Hematopoietic multipotent progenitor cell treated with erythropoietin and hydrocortisone succinate and interleukin-3 and kit ligand, for 6 days (in vitro differentiated cells): ENCODE measurements around the gene FRK.
A peak's percentile ranks its signal among the peaks of the same experiment; 100 is the strongest.
"Not testable (repeated sequence)": the region's sequence is repeated elsewhere in the genome, so short reads cannot be mapped to it uniquely, and the experiment has no call there.

Experiments
- DNase-seq: peaks from one replicate; pipeline ENCODE4 v3.0.0-alpha.2; 2015

Gene FRK, protein sequence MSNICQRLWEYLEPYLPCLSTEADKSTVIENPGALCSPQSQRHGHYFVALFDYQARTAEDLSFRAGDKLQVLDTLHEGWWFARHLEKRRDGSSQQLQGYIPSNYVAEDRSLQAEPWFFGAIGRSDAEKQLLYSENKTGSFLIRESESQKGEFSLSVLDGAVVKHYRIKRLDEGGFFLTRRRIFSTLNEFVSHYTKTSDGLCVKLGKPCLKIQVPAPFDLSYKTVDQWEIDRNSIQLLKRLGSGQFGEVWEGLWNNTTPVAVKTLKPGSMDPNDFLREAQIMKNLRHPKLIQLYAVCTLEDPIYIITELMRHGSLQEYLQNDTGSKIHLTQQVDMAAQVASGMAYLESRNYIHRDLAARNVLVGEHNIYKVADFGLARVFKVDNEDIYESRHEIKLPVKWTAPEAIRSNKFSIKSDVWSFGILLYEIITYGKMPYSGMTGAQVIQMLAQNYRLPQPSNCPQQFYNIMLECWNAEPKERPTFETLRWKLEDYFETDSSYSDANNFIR

DNA sequence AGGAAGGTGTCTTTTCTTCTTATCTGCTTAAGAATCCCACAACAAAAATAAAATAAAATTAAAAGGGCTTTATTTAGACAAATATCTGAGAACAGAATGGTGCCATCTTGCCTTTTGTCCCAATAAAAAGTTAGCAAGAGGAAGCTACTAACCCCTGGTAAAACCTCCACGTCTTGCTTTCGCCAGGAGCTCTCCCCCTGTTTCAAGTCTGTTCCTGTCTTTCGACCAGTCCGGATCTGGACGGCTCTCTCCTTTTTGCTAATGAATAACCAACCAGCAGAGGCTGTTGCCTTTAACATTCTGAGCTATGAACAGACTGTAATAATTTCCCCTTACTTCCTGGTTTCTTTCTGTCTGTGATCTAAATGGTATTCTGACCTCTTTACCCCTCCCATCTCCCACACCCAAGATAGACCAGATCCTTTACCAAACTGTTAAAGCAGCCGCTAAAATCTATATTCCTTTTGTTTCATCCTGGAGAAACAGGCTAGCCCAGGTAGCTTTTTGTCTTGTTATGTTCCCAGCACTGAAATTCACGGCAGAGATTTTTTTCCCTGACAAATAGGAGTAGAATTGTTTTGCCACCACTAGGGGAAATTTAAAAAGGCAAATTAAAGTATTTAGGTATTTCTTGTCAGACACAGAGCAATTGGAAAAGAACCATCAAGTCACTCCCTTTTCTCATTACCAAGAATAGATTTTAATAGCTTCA is at the start of gene FRK:
Gene FRK, minus strand, starts transcription at position 320 of the 712 bp plus-strand sequence. CDS start 580 bp downstream, outside the sequence.
- no peak for DNase-seq

DNA sequence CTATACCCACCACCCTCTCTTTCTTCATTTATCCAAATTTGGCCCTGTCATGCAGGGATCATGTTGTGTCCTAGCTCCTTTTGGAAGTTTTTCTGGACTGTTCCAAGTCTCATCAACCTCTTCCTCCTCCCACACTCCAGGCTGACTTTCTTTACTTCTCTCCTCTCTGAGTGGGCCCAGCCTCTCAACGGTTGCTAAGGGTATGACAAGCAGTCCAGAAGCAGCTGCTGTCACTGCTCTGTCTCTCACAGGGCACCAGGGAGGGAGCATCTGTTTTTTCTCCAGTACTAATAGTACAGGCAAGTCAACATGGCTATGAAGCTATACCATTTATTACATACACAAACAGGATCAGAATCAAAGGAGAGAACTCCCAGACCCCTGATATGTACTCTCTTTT is 48.1 kb upstream of the FRK start:
- no peak for DNase-seq

GRCh38 chr6:116106146-116106545 is 45.5 kb upstream of the FRK start:
- peak; percentile 5 for DNase-seq

GRCh38 chr6:116105247-116105646 is 44.6 kb upstream of the FRK start:
- no peak for DNase-seq

- DNase-seq = no peak
Observed at GRCh38 chr6:116104636-116105035, 43.9 kb upstream of the FRK start.

GRCh38 chr6:116102873-116103272 is 42.2 kb upstream of the FRK start:
- no peak for DNase-seq

DNA sequence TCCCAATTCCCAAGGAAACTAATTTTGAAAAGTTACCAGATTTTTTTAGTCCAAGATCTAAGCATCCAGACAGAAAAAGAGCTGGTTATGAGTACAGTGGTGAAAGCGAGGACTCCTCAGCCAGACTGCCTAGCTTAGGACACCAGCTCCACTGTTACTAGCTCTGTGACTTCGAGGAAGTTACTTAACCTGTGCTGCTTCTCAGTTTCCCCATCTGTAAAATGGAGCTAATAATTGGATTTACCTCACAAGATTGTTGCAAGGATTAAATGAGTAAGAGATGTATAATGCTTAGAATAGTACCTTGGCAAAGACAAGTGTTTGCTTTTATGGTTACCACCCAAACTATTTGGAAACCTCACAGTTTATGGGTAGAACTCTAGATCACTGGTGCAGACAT is 41.1 kb upstream of the FRK start:
- DNase-seq = peak; percentile 14

DNA sequence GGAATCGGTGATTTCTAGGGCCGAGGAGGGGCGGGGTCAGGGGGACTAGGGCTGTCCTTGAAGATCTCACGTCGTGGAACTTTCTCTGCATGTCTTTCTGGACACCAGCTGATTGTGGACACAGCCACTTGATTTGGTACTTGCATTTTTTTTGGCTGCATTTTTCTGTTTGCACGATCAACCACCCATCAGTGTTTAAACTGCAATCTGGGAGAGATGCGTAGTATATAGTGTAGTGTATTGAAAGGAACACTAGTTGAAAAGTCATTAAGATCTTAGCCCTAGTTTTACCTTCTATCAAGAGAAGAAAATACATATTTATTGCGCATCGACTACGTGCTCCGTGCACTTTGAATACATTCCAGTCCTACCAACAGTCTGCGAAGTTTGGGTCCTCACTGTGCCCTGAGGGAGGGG is 40.6 kb upstream of the FRK start:
- peak; percentile 90 for DNase-seq

DNA sequence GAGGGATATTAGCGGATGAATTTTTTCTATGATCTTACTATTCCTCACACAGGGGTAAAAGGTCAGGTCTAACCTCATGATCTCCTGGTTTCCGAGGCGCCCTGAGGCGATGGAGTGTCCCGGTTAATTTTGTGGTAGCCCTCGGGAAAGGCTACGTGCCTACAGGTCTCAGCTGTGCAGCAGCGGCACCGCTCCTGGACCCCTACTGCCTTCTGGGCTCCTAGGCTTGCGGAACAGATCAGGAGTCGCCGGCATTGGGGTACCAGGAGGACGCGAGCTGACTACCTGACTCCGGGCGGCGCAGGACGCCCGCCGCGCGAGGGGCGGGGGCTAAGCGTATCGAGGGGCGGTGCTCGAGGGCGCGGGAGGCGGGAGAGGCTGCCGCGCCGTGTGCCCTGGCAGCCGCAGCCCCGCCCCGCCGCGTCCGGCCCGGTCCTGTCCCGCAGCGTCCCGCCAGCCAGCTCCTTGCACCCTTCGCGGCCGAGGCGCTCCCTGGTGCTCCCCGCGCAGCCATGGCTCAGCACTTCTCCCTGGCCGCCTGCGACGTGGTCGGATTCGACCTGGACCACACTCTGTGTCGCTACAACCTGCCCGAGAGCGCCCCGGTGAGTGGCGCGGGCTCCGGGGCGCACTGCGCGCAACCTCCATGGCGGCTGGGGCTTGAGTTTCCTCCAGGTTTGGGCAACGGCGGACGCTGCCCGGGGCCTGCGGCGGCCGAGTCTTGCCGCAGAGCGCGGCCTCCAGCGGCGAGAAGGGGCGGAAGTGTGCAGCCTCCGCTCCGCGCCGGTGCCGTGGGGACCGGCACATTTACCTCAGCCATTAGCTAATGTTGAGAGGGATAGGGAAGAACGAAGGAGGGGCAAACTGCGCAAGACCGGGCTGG is 40.0 kb upstream of the FRK start, which contains the start of gene NT5DC1:
Gene NT5DC1, plus strand, starts transcription at position 435 of the 883 bp plus-strand sequence. Its CDS starts 78 bp downstream, at position 513.
- DNase-seq = peak; percentile 92

- peak; percentile 1 for DNase-seq
Observed at GRCh38 chr6:116099036-116099435, 38.3 kb upstream of the FRK start.

DNA sequence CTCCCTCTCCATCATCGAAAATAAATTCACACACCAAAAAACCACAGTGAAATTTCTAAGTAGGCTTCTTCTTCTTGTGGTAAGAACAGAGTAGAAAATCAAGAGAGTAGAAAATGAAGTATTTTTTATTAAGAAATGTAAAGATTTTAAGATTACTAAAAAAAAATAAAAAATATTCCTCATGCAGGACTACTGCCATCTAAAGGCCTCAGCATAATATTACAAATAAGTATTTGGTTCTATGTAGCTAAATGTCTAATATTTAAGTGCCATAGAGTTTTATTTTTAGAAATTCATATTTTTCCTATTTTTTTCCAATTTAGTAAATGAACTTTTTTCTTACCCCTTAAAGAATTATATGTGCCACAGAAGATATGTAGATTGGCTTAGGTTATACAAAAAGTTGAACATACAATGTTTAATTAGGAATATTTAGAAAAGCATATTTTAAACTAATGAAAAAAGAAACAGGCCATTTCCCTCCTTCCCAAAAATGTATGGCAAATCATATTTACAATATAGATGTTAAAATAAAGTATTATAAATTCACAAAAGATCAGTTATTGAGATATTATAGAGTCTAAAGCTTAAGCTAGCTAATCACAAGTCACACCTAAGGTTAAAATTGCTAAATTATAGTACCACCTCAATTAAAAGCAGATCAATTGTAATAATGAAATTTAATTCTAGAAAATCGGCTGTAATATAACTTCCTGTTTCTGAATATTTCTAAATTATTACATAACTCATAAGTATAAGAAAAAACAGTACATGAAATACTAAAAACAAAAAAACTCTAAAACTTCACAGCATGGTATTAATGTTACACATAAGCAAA is 36.5 kb upstream of the FRK start:
- DNase-seq = peak; percentile 44

- DNase-seq = not testable (repeated sequence)
Observed at GRCh38 chr6:116096048-116096759, 35.5 kb upstream of the FRK start.

GRCh38 chr6:116094041-116094440 is 33.4 kb upstream of the FRK start:
- no peak for DNase-seq

DNA sequence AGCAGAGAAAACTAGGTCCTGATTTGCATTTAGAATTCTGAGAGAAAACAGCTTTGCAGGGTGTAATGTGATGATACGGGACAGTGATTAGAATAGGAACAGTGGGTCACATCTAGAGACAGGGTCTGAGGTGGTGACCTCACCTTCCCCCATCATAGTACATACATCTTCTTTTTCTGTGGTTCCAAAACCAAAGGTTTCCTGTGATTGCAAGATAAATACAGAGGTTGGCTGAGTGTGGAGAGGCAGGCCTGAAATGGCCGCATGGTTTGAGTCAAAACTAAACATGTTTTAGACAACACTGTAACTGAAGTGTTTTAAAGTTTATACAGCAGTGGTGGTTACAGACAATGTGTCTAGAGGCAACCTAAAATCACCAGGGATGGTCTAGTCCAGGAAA is 29.6 kb upstream of the FRK start:
- no peak for DNase-seq

DNA sequence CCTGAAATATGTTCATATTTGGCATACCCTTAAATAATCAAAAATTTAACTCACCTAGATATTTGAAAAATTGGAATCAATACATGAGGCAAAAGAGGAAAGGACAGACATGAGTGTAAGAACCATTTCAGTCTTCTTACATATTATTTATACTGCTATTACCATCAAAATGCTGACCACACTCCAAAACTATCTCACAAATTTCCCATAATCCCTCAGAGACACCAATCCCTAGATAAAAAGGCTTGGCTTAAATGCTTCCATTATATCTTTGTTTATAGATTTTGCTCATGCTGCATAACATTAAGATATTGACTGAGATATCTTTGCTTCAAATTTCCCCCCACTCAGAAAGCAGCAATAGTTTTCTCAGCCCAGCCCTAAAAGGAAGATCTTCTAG is 28.3 kb upstream of the FRK start:
- no peak for DNase-seq

GRCh38 chr6:116087437-116088027 is 26.8 kb upstream of the FRK start:
- DNase-seq = no peak

DNA sequence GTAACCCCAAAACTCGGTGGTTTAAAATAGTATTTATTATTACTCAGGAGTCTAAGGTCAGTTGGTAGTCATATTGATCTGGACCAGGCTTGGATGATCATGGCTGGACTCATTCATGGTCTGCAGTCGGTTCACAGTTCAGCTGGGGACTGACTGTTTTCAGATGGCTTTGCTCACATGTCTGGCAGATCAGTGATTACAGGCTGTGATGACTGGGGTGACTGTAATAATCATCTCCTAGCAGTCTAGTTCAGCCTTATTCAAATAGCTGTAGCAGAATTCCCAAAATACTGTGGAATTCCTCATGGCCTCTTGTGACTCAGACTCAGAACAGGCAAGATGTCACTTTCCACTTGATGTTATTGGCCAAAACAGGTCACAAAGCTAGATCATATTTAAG is 23.6 kb upstream of the FRK start:
- no peak for DNase-seq

DNA sequence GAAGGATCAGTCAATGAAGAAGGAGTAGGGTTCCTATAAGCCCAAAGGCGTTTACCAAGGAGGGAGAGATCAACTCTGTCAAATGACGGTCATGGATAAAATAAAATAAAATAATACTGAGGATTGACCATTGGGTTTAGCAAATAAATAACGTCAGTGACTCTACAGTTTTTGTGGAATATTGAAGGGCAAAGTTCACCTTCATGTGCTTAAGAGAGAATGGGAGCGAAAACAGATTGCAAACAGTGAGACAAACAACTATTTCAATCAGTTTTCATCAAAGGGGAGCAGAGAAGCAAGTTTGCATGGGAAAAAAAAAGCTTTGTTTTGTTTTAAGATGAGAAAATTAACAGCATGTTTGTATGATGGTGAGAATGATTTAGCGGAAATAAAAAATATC is 22.4 kb upstream of the FRK start:
- no peak for DNase-seq

- DNase-seq = no peak
Observed at GRCh38 chr6:116078945-116079344, 18.3 kb upstream of the FRK start.

DNA sequence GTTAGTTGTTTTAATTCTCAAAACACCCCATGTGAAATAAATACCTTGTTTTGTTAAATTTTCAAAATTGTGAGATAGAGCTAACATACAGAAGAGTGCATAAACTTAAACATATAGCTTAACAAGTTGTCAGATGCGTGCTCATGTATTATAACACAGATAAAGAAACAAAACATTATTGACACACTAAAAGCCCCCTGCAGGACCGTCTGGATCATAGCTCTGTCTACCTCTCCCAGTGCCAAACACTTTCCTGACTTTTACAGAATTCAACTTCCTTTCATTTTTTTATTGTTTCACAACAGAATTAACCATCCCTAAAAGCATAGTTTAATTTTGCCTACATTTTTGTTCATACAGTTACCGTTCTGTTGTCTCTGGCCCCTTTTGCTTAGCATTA is 17.8 kb upstream of the FRK start:
- DNase-seq = no peak
